NOMO-1 (cell line): Measurements from ENCODE around the gene ODF4.
"Not testable (repeated sequence)": the region's sequence is repeated elsewhere in the genome, so short reads cannot be mapped to it uniquely, and the experiment has no call there.

Experiments used
- DNase-seq, 2 experiments: peaks; one replicate each; lab custom pipeline; 2025; ENCODE audit not compliant: unreplicated experiment in 2 of 2; lab: John Stamatoyannopoulos, UW

The ODF4 gene

DNA sequence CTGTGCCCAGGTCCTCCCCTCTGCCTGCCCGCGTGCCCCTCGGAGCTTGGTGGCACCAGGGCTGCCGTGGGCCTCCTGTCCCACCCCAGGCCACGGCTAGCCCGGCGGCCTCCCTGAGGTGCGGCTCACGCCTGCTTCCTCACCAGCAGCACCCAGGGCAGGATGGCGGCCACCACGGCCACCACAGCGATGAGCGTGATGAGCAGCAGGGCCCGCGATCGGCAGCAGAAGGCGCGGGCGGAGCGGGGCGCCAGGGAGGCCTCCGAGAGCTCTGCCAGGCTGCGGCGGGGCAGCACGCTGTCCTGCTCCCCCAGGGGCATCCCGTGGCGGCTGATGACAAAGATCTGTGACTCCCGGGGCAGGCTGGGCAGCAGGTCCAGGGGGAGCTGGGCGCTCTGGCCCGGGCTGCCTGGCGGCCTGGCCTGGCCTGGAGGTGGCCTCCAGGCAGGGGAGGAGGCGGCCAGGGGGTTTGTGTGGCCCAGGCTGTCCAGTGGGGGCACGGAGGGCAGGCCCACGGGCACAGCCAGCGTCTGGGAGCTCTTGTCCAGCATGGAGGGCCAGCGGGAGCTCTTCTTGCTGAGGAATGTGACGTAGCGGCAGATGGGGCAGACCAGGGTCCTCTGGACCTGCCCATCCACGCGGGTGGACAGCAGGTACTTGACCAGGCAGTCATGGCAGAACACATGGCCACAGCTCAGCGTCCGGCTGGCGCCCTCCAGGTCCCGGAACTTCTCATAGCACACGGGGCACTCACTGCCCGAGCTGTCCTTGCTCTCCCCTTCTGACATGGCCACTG, 53.2 kb downstream of the ODF4 start:
- no peak for DNase-seq

DNA sequence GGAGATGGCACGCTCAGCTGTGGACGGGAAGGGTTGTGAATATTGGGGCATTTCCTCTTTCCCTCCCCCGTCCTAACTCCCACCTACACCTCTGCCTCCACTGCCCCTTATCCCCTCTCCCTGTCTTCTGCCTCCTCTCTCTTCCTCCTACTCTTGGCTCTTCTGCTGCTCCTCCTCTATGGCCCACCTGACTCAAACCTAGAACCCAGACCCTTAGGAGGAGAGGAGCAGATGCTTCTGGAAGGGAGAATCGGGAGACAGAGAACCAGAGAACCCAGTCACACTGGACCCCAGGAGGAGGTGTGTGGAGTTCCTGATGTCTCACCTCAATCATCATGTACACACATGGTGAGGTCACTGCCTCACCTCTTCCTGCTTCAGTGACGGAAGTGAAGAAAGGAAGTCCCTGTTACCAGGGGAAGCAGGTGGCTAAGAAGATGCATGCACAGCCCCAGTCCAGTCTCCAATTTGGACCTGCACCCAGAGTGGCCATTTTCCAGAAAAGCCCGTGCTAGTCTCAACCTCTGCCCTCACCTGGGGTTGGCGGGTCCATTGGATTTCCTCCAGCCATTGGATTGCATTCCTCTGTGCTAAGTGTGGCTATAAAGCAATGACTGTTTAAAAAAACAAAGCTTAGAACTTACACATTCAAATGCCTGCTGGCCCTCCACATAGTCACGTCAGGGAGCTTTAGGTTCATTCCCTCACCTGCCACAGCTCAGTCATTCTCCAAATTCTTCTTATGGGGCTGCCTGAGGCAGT, 54.0 kb downstream of the ODF4 start:
- DNase-seq, result no peak

- DNase-seq, result not testable (repeated sequence)
These were observed 54.9 kb downstream of the ODF4 start for GRCh38 chr17:8394497-8394896.
